H1 (cell line): ENCODE results near the gene RASA1. TPM values are rescaled to one million over a fixed set of nuclear protein-coding genes. Genes with fewer than 3 reads are reported as not detected.

Source experiments
- ASH2L ChIP-seq: fragments of 200-600, 300-600 bp; sonication (generic); IDR thresholded peaks from one replicate; pipeline ENCODE4 v1.7.1; 2017; ENCODE audit warnings: low read length
- EGR1 ChIP-seq: IDR thresholded peaks from 2 replicates; pipeline ENCODE4 v1.6.1; 2011; ENCODE audit warnings: low read depth, low read length, borderline replicate concordance
- GABPA ChIP-seq: IDR thresholded peaks from 2 replicates; pipeline ENCODE4 v1.6.1; 2011; ENCODE audit warnings: mild to moderate bottlenecking, low read length, moderate library complexity, borderline replicate concordance; ENCODE audit not compliant: insufficient read depth
- SIN3A ChIP-seq, 2 experiments: IDR thresholded peaks in 1 of 2; conservative IDR thresholded peaks in 1 of 2; 2 replicates each; pipeline ENCODE4 v1.6.1; 2011 to 2012; ENCODE audit warnings: low read length in 2 of 2, improper control_type of control experiment in 1 of 2, low read depth in 1 of 2, mild to moderate bottlenecking in 1 of 2
- YY1 ChIP-seq: IDR thresholded peaks from 2 replicates; pipeline ENCODE4 v1.6.1; 2011; ENCODE audit warnings: low read depth, mild to moderate bottlenecking, low read length
- polyA plus RNA-seq, 7 experiments: library from polyadenylated mRNA; depleted of rRNA in 3 of 7; stranded (reverse) in 5 of 7; unstranded in 2 of 7; fragments of >200 nt in 5 of 7; fragments of 200-250 nt in 2 of 7; gene quantifications; 1 replicate in 5 of 7; 2 replicates in 1 of 7; 4 replicates in 1 of 7; pipeline versions ENCODE4 v1.2.1 to v1.2.3, GENCODE V29; 2011 to 2013; ENCODE audit warnings: missing spikeins in 2 of 7, mixed read lengths in 2 of 7
- total RNA-seq: library from RNA; stranded (reverse); fragmentation: NEBNext Ultra II Directional; extraction: Animal tissue kit (Norgen Biotek cat#: 25700); gene quantifications from 2 replicates; pipeline ENCODE4 v1.2.1, GENCODE V29; 2021

The RASA1 gene
- total and polyA plus RNA-seq, 2 of the 8 experiments (the other 6 are each of a cell fraction or from before 2014, with no cell fraction given) = 15.9 to 33.8 TPM

DNA sequence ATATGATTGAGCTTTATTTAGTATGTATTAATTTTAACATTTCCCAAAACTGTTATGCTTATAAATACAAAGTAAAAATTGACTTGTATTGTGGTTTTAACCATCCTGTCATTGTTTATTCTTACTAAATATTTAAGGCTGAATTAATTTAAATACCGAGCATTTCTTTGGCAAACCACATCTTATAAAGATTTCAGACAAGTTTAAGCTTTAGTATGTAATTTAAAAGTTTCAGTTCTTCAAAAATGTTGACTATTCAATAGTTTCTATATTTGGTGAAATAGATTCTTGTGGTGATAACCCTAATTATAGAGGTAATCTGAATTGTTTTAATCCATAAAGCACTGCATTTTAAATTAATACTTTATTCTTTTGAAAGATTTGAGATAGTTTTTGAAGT is 79.6 kb downstream of the RASA1 start (continued):
- no peak for TF ChIP-seq SIN3A (conservative IDR thresholded peaks at IDR 0.05 in 1 of 2, IDR thresholded peaks at IDR 0.05 in 1 of 2; ENCODE audit: low read depth in 1 of 2, low read length in 2 of 2)
- TF ChIP-seq GABPA = no peak
- TF ChIP-seq EGR1 = no peak
- TF ChIP-seq ASH2L = no peak
- TF ChIP-seq YY1 = no peak
